Activated CD4-positive, alpha-beta T cell treated with anti-CD3 and anti-CD28 coated beads for 48 hours (primary cell): ENCODE results near the gene CDK4.
A peak's percentile ranks its signal among the peaks of the same experiment; 100 is the strongest.

Experiments
- DNase-seq: peaks from one replicate; pipeline ENCODE4 v3.0.0-alpha.2; 2020

Gene CDK4

DNA sequence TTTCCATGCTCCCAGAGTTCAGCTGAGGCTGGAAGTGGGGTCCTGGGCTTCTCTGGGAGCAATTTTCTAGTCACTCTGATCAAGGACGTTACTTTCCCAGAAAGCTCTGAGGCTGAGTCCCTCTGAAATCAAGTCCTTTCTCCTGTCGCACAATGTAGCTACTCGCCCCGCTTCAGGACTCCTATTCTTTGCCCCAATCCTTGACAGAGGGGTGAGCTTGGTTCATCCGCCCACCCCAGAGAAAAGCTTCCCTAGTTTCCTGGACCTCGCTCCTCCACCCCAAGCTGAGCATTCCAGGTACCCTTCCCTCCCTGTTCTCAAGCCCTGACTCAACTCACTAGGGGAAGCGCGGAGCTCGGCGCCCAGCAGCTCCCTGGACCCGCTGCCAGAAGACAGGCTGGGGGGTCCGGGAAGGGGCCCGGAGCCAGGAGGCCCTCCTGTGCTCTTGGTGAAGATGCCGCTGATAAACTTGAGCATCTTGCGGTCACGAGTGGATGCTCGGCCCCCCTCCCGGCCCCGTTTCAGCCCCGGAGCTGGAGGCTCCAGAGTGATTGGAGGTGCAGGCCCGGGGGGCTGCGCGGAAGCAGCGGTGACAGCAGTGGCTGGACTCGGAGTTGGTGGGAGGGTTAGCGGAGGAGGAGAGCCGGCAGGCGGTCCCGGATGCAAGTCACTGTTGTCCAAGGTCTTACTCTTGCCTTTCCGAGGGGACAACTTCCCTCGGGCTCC, 15.2 kb downstream of the CDK4 start:
- DNase-seq: no peak

DNA sequence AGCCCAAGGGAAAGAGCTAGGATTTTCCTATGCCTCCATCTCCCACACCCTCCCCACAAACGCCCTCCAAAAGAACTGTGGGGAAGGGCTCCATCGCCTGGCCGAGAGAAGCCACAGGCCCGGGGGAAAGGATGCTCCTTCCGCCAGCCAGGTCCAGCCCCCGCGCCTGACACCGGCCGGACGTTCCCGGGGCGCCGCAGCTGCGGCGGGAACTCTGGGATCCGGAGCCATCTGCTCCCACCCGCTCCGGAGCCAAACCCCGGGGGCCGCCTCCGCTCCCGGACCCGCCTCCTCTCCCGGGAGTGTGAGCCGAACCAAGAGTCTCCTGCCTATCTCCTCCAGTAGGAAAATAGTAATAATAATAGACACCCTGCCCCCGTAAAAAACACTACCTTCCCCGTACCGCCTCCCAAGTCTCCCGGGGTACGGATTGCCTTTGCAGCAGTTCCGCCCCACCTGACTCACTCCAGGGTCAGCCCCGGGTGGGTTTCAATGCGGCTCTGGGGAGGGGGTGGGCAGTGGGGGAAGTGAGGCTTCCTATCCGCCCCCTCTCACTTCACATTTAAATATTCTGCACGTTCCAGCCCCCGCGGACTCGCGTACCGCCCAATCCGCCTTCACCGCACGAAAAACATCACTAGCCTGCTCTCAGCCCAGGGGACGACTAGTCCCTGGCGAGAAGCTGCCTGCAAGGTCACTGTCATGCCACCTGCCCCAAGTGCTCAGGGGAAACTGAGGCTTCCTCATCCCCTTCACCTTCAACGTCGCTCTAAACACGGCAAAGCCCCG, 16.0 kb downstream of the CDK4 start:
- no peak for DNase-seq

- no peak for DNase-seq
These were observed 16.8 kb downstream of the CDK4 start for GRCh38 chr12:57735198-57735855.

GRCh38 chr12:57734591-57734990, 17.5 kb downstream of the CDK4 start:
- no peak for DNase-seq

- no peak for DNase-seq
These were observed 18.2 kb downstream of the CDK4 start for GRCh38 chr12:57733928-57734327.

- DNase-seq: no peak
These were observed 19.1 kb downstream of the CDK4 start for GRCh38 chr12:57732726-57733593.

DNA sequence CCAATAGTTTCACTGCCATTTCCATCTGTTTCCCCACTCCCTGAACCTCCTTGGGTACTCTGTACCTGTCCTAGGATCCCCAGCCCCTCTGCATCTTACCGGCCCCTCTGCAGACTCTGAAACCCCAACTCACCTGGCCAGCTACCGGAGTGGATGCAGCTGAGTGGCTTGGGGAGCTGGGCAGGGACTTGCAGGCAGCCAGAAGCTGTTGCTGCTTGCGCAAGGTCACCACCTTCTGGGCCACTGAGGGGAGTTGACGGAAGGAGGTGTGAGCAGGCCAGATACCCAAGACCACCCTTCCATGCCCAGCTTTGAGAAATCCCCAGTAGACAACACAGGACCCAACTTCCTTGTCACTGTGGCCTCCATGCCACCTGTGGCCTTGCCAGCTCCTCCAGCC, 19.8 kb downstream of the CDK4 start:
- DNase-seq: no peak

DNA sequence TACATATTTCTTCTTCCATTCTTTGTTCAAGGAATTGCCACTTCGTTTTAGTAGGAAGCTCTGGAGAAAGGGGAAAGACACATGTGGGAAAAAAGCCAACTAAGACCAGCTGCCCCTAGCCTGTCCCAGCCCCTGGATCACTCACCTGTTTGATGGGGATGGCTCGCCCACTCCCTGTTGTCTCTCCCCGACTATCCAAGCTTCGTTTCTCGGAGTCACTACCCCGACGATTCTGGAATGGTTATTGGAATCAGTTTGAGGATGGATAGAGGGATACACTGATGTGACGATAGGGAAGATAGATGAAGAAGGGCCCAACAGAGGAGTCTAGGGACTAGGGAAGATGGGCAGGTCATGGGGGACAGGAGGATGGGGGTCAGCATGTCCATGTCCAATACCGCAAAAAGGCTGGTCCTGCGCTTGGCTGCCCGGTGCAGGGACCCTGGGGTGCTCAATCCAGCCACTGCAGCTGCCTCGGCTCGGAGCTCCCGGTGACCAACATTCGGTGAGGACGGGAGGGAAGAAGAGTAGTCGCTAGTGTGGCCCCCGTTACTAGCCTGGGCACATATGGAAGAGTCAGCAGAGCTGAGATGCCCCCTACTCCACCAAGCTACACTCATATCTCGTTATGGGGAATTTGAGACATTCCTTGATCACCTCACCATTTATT, 20.6 kb downstream of the CDK4 start:
- DNase-seq: no peak

DNA sequence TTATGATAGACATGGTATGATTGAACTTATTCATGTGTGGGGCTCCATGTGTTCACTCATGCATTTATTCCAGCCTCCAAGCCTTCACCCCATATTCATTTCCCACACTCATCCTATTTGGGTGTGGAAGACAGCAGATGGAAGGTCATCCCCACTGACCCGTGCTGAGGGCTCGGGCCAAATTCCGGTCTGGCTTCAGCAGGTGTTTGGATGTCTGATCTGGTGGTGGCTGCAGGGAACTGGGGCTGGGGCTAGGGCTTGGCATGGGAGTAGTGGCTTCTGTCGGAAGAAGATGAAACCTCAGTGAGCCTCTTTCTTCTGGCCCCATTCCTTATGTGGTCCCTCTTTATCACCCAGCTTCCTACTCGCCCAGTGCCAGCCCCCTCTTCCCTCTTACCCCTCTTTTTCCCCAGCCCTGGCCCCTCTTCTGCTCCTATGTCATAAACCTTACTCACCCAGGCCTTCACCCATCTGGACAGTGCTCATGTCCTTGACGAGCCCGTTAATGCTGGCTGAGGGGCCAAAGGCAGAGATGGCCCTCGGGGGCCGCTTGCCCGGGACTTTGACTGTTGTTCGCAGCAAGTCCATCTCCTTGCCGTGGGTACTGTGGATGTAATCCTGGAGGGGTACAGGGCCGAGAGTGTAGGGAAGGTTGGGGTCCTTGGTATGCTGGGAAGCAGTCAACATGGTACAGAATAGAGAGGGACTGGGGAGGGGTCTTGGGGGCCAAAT, 21.6 kb downstream of the CDK4 start:
- DNase-seq: no peak

- DNase-seq: no peak
These were observed 22.7 kb downstream of the CDK4 start for GRCh38 chr12:57729321-57729844.

DNA sequence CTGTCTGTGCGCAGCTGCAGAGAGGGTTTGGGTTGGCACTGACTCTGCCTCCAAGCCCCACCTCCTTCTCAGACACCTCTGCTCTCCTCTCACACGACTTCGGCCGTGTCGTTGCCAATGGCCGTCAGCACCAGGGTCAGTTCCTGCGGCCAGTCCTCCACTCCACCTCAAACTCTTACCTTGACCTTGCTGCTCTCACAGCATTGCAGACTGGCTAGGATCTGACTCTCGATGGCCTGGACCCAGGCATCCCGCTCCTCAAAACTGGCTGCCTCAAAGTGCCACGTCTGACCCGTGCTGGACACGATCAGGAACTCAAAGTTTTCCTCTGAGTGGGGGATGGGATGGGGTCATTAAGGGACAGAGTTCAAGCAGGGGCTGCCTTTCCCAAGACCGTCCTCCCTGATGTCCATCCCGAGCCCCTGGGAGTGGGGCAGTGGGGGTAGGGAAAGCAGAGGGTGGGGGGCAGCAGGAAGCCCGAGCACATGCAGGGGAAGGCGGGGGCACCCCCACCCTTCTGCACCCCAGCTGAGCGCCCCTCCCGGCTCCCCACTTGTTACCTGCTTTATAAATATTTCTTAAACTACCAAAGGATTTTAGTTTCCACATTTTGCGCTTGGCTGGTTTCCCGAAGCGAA, 24.2 kb downstream of the CDK4 start:
- peak; percentile 0 for DNase-seq

DNA sequence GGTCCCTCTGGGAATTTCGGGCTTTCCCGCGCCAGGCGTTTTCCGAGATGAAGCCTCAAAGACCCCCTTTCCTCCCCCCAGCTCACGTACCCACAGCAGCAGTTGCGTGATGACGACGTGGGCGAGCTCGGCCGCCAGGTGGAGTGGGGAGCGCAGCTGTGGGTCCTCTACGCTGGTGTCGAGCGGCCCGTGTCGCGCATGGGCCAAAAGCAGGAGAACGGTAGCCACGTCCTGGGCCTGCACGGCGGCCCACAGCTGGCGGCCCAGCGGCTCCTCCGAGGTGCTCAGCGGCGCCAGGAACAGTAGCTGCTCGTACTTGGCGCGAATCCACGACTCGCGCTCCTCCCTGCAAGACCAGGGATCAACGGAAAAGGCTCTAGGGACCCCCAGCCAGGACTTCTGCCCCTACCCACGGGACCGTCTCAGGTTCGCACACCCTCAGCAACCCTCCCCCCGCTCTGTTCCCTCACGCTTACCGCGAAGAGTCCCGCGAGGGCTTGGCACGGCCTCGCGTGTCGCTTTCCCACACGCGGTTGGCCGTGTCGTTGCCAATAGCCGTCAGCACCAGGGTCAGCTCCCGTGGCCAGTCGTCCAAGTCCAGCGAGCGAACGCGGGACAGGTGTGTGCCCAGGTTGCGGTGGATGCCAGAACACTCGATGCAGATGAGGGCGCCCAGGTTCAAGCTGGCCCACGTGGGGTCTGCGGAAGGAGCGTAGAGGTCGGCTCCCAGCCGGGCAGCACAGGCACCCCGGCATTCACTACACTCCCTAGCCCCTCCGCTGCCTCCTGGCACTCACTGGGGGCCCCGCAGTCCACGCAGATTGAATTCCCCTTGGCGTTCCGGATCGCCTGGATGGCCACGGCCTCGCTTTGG, 25.0 kb downstream of the CDK4 start:
- peak; percentile 2 for DNase-seq

GRCh38 chr12:57726151-57726883, 25.8 kb downstream of the CDK4 start:
- DNase-seq: peak; percentile 51

DNA sequence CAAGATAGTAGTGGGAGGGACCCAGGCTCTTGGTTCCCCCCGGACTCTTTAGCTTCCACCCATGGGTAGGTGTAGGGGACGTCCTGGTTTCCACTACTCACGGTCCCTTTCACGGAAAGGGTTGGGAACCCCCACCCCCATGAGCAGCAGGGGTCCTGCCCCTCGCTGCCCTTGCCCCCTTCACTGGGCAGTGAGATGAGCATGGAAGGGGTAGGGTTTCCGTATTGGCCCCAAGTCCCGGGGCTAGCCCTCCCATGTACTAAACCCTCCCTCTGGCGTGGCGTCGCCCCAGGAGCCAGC, 26.3 kb downstream of the CDK4 start:
- no peak for DNase-seq

DNA sequence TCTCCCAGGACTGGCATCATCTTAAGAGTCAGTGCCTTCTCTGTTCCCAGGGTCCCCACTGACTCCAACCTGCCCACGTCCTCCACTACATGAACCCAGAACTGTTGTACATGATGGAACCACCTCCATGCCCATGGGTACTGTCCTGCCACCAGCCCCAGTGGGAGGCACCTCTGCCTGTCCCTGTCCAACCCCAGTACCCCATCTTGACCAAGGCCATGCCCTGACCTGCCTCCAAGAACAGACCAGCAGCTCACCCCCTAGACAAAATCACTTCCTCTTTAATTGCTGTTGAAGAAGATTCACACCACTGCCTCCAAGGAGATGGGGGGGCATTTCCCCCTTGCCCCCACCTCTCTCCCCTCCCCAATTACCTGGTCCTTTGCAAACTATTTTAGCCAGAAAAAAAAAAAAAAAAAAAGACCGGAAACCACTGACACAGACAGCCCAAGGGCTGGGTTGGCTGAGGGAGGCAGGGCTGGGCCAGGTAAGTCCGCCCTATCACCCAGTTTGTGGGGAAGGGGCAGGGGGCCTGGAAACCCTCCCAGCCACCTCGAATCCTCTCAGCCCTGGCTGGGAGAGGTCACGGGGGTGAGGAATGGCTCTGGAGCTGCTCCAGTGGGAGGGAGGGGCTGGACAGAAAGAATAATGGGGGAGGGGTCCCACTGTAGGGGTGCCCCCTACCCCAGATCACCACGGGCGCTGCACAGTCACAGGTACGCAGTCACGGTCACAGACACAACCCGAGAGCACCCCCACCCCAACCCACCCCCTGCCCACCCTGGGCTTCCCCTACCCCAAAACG, 27.0 kb downstream of the CDK4 start:
- no peak for DNase-seq

GRCh38 chr12:57724003-57724935, 27.8 kb downstream of the CDK4 start:
- DNase-seq: no peak

DNA sequence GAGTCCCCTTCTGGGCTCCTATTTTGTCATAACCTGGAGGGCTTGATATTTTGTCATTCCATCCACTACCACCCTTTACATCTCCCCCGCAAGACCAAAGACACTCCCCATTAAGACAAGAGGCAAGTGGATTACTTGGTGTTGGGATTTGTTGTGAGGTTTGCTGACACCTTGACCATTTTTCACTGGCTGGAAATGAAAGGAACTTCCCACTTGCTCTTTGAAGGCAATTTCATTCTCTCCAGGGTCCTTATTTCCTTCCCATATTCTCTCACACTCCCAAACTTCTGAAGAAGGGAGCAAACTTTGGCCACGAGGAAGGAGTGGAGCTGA, 28.5 kb downstream of the CDK4 start:
- no peak for DNase-seq
